T1000 (cell line): Measurements from ENCODE around the gene ATRAID.

Source experiments
- DNase-seq: peaks from one replicate; lab custom pipeline; 2025; ENCODE audit warnings: mixed read lengths; lab: John Stamatoyannopoulos, UW

The ATRAID gene

GRCh38 chr2:27219091-27219490 is 7.2 kb downstream of the ATRAID start:
- DNase-seq, result no peak

GRCh38 chr2:27220091-27220490 is 8.2 kb downstream of the ATRAID start:
- no peak for DNase-seq

GRCh38 chr2:27221166-27221565 is 9.3 kb downstream of the ATRAID start:
- DNase-seq, result no peak

GRCh38 chr2:27222407-27222806 is 10.6 kb downstream of the ATRAID start:
- no peak for DNase-seq

GRCh38 chr2:27223416-27223815 is 11.6 kb downstream of the ATRAID start:
- DNase-seq, result no peak

GRCh38 chr2:27225526-27225925 is 13.7 kb downstream of the ATRAID start:
- DNase-seq, result no peak

GRCh38 chr2:27227501-27227900 is 15.7 kb downstream of the ATRAID start:
- DNase-seq, result no peak

- no peak for DNase-seq
Observed at GRCh38 chr2:27231921-27232320, 20.1 kb downstream of the ATRAID start.

- DNase-seq, result no peak
Observed at GRCh38 chr2:27233341-27233740, 21.5 kb downstream of the ATRAID start.

- DNase-seq, result no peak
Observed at GRCh38 chr2:27236136-27236535, 24.3 kb downstream of the ATRAID start.

GRCh38 chr2:27236626-27237025 is 24.8 kb downstream of the ATRAID start:
- no peak for DNase-seq

- DNase-seq, result no peak
Observed at GRCh38 chr2:27237341-27237945, 25.6 kb downstream of the ATRAID start.

GRCh38 chr2:27238976-27239375 is 27.1 kb downstream of the ATRAID start:
- DNase-seq, result no peak

GRCh38 chr2:27240406-27240805 is 28.6 kb downstream of the ATRAID start:
- no peak for DNase-seq

GRCh38 chr2:27241761-27242613 is 30.1 kb downstream of the ATRAID start:
- DNase-seq, result no peak

- DNase-seq, result no peak
Observed at GRCh38 chr2:27242614-27242951, 30.7 kb downstream of the ATRAID start.

- DNase-seq, result no peak
Observed at GRCh38 chr2:27243391-27244130, 31.7 kb downstream of the ATRAID start.

GRCh38 chr2:27245116-27245515 is 33.3 kb downstream of the ATRAID start:
- no peak for DNase-seq

GRCh38 chr2:27245626-27246025 is 33.8 kb downstream of the ATRAID start:
- no peak for DNase-seq

- DNase-seq, result no peak
Observed at GRCh38 chr2:27247893-27248292, 36.1 kb downstream of the ATRAID start.

- DNase-seq, result no peak
Observed at GRCh38 chr2:27249159-27249890, 37.5 kb downstream of the ATRAID start.
